RCC 7860 (cell line): ENCODE measurements around the gene NUB1.
A peak's percentile ranks its signal among the peaks of the same experiment; 100 is the strongest.

ENCODE experiments used
- DNase-seq: peaks from one replicate; pipeline ENCODE4 v3.0.0-alpha.2; 2015; ENCODE audit warnings: low spot score
- FAIRE-seq: peaks from 2 replicates; lab custom pipeline; 2012; peaks lifted over from hg19 to GRCh38; lab: Jason Lieb, UNC

NUB1 gene

DNA sequence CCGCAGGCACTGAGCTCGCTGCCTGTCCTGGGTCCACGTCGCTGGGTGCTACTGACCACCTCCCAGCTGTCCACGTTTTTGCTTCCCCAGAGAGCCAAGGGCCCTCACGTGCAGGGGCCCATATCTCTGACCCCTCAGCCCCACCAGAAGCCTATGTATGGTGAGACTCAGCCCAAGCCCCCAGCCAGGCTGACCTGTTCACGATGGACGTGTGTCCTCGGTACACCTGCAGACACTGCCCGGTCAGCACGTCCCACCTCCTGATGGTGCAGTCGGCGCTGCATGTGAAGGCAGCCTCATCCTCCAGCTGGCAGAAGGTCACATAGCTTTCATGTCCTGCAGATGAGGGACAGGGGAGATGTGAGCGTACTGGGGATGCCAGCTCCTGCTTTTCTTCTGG is 58.3 kb downstream of the NUB1 start:
- no peak for DNase-seq
- no peak for FAIRE-seq

GRCh38 chr7:151400626-151401315 is 59.2 kb downstream of the NUB1 start:
- FAIRE-seq (no peak), DNase-seq (peak; percentile 74)

- FAIRE-seq (no peak), DNase-seq (no peak)
Measured at GRCh38 chr7:151402029-151402835, 60.6 kb downstream of the NUB1 start.

- FAIRE-seq (no peak), DNase-seq (no peak)
Measured at GRCh38 chr7:151403764-151404163, 62.2 kb downstream of the NUB1 start.

GRCh38 chr7:151404216-151405011 is 62.8 kb downstream of the NUB1 start:
- FAIRE-seq, result no peak

GRCh38 chr7:151405056-151405455 is 63.4 kb downstream of the NUB1 start:
- FAIRE-seq (no peak), DNase-seq (no peak)

More at GRCh38 chr7:151404216-151405011, 62.8 kb downstream of the NUB1 start:
- peak; percentile 49 for DNase-seq

DNA sequence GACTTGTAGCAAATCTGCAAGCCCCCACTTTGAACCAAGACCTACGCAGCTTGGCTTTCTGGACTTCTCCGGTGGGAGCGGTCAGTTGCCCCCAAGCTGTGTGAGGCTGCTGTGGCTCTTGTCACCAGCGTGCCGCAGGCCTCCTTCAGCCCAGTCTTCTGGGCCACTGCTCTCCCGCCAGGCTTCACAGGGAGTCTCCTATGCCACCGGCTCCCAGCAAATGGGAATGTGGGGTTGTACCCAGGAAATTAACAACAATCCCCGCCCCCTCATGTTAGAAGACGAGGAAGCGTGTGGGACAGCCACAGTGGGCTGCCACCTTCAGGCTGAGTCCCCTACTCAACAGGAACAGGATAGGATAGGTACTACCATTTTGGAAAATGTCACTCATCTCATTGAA is 64.0 kb downstream of the NUB1 start:
- DNase-seq (no peak), FAIRE-seq (no peak)

DNA sequence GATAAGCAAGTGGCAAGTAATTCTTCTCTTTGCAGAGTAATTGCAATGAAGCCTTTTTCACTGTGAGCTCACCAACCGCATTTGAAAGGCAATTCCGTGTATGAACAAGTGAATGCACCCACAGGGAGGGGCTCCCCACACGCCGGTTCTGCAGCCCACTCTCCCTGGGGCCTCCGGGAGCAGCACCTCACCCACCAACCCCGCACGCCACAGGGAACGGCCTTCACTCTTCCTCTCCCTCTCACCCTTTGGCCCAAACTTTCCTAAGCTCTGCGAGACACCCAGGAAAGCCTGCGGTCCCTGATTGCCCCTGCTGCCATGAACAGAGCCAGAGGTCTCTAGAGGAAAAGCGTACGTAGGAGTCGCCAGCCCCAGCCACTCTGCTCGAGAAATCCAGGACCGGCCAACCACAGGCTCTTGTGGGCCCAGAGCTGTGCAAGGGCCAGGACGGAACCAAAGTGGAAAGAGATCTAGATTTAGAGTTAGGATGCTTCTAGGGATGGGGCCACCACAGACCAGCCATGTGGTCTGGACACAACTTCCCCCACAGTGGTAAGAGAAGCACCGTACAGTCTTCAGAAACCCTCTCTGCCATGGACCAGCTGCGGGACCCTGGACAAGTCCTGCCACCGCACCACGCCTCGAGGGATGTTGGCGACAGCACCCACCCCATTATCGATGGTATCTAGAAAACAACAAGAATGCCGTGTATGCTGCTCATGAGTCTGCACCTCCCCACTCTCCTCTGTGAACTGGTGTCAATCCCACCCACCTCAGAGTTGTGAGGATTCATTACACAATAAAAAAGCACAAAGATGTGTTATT is 64.7 kb downstream of the NUB1 start:
- FAIRE-seq (no peak), DNase-seq (no peak)

DNA sequence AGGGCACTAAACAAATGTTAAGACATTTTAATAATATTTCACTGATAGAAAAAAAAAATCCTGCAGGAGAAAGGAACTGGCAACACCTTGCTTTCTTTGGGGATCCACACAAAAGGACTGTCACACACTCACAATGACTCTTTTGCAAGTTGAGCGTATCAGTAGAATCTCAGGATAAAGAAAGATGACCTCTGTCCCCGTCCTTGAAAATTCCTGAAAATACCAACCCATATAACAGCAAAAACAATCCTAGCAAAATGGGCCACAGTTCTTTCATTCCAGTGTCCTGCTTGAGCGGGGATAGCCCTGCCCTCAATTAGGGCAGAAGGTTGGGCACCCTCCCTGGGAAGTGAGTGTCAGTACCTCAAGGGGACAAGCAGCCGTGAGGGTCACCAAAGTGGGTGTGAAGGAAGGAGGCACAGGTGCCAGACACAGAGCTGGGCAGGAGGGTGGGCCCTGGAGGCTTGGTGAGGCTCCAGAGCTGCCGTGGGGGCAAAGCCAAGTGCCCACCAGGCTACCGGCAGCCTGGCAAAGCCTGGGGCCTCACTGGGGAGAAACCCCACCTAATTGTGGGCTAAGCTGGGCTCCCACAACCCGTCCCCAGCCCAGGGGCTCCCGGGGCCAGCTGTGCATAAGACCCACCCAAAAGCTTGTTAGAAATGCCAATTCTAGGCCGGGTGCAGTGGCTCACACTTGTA is 65.4 kb downstream of the NUB1 start:
- FAIRE-seq (no peak), DNase-seq (no peak)

GRCh38 chr7:151408498-151408838 is 66.9 kb downstream of the NUB1 start:
- no peak for DNase-seq
- no peak for FAIRE-seq

GRCh38 chr7:151408839-151409666 is 67.4 kb downstream of the NUB1 start:
- FAIRE-seq, result no peak
- no peak for DNase-seq

DNA sequence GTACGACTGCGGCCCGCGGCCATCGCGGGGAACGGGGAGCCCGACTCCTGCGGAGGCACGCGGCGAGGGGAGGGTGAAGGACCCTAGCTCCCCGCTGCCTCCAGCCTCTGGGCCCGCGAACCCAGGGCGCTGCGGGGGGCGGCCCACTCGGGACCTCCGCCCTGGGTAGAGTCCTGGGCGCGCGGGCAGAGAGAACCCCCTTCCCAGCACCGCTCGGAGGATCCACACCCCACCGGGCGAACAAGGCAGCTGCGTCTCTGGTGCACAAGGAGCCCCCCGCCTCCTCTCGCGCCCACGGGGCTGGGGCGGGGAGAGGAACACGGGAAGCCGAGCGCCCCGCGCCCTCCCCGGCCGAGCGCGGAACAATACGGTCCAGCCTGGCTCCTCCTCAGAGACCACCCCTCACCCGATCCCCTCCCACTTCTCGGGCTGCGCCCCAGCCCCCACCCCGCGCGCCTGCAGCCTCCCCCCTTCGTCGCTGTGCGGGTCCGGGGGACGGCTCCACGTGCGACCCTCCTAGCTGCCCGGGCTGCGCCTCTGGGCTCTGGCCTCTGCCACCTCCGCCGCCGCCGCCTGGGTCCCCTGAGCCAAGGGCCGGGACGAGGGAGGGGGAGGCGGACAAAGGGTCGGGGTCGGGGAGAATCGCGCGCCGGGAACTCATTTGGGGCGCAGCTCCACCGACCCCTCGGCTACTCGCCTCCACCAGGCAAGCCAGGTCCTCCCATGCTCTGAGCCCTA is 68.2 kb downstream of the NUB1 start, which contains the start of gene WDR86:
Gene WDR86, minus strand, starts transcription at position 372 of the 738 bp plus-strand sequence. CDS start 449 bp downstream, outside the sequence.
- no peak for FAIRE-seq
- DNase-seq, result no peak

DNA sequence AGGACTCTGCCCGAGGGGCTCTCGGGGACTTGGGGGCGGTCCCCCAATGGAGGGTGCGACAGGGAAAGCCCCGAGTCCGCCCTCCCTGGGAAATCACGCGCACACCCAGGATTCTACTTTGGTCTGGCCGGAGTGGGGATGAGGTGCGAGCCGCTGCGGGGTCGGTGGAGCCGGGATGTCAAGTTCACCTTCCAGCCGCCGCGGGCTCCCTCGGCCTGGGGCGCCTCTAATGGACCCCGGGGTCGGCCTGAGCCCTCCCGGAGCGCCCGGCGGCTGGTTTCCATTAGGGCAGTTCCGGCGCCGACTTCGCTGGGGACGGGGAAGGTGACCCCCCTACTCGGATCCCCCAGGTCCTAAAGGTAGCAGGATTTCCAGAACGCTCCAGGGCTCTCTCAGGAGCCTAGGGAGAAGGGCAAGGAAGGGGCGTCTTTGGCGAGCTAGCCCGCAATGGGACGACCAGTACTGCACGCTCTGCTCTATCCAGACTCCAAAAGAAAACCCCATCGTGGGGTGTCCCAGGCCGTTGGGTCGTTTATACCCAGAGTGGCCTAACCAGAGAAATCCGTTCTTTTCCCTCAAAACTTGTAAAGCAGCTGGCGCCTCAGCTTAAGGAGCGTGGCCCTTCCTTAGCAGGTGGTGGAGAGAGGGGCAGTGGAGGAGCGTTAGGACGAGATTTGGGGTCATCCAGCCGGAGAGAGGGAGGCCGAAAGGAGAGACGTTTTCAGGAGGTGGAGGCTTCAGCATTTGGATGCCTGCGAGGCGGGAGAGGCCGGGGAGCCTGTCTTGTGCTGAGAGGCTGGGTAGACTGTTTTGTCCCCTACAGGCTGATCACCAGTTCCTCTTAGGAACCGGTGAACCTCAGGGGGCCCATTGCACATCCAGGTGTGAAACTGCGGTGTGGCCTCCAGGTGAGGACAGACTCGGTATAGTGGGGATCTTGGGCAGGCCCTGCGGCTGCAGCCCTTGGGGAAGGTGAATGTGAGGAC is 69.1 kb downstream of the NUB1 start:
- FAIRE-seq (no peak), DNase-seq (no peak)

DNA sequence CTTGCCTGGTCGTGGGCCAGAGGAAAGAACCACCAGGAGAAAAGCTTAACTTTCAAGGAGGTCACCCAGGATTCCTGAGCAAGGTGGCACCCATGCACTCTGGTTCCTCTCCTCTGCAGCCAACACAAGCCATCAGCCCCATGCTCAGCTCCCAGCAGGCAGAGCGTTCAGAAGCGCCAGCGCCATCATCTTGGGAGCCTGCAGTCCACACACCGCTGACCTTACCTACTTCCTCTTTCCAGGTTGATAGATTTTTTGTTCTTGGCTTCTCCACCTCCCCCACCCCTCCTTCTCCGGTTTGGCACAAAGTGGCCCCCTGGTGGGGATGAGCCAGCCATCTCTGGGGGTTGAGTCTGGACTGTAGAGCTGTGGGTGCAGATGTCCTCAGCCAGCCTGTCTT is 69.9 kb downstream of the NUB1 start:
- FAIRE-seq (no peak), DNase-seq (no peak)

- DNase-seq (no peak), FAIRE-seq (no peak)
Measured at GRCh38 chr7:151412318-151412717, 70.7 kb downstream of the NUB1 start.

DNA sequence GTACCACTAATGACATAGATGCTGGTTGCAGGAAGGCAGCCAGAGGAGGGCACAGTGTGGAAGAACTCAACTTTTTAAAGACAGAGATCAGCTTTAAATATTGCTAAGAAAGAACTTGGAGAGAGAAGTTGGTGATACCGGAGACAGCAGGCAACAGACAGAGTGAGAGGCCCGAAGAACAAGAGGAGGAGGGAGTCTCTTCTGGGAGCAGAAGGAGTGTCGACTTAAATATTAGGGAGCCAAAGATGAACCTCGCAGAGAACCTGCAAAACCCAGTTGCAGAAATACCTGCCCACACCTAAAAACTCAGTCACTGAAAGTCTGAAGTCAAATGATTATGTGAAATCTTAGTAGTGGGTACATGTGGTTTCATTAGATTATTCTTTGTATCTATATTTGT is 71.6 kb downstream of the NUB1 start:
- DNase-seq (no peak), FAIRE-seq (no peak)

- FAIRE-seq (no peak), DNase-seq (no peak)
Measured at GRCh38 chr7:151415375-151416105, 73.9 kb downstream of the NUB1 start.
